Naive B cell (primary cell): ENCODE results near the gene SLC38A4. TPM values are rescaled to one million over a fixed set of nuclear protein-coding genes. Genes with fewer than 3 reads are reported as not detected.
"Not testable (repeated sequence)": the region's sequence is repeated elsewhere in the genome, so short reads cannot be mapped to it uniquely, and the experiment has no call there.

ENCODE experiments used
- ATAC-seq, 2 donors: fragments of 150-1000 bp; cut with Tn5 transposase; 2 replicates each; pipeline ENCODE4 v1.10.0; 2021; ENCODE audit warnings: low read depth in 2 of 2, mild to moderate bottlenecking in 2 of 2, moderate library complexity in 2 of 2
- DNase-seq: peaks from one replicate; pipeline ENCODE4 v3.0.0; 2022
- H3K27ac Mint-ChIP-seq, 6 donors: one replicate each; pipeline ENCODE4 v1.8.0; 2020 to 2022; ENCODE audit warnings: mild to moderate bottlenecking in 6 of 6, mixed read lengths in 6 of 6, moderate library complexity in 5 of 6, inconsistent platforms in 2 of 6
- H3K27me3 Mint-ChIP-seq, 3 donors: one replicate each; pipeline ENCODE4 v1.8.0; 2021 to 2022; ENCODE audit warnings: mixed read lengths in 3 of 3, mild to moderate bottlenecking in 1 of 3
- H3K36me3 Mint-ChIP-seq, 2 donors: one replicate each; pipeline ENCODE4 v1.8.0; 2020 to 2022; ENCODE audit warnings: mixed read lengths in 2 of 2, inconsistent platforms in 1 of 2, mild to moderate bottlenecking in 1 of 2
- H3K4me1 Mint-ChIP-seq, 3 donors: one replicate each; pipeline ENCODE4 v1.8.0; 2020 to 2022; ENCODE audit warnings: mixed read lengths in 3 of 3, inconsistent platforms in 1 of 3, mild to moderate bottlenecking in 1 of 3, moderate library complexity in 1 of 3
- H3K4me3 Mint-ChIP-seq, 8 donors: one replicate each; pipeline ENCODE4 v1.8.0; 2020 to 2022; ENCODE audit warnings: mild to moderate bottlenecking in 8 of 8, mixed read lengths in 8 of 8, moderate library complexity in 8 of 8, inconsistent platforms in 2 of 8
- H3K9me3 Mint-ChIP-seq, 7 donors: one replicate each; pipeline ENCODE4 v1.8.0; 2020 to 2022; ENCODE audit warnings: mixed read lengths in 7 of 7, mild to moderate bottlenecking in 5 of 7, inconsistent platforms in 2 of 7, moderate library complexity in 1 of 7
- polyA plus RNA-seq, 6 donors: library from polyadenylated mRNA; unstranded; fragments of 300-500 nt; fragmentation: Illumina TruSeq; gene quantifications; one replicate each; pipeline ENCODE4 v1.2.3, GENCODE V29; 2021; ENCODE audit warnings: low read depth in 6 of 6

Gene SLC38A4
- polyA plus RNA-seq, 6 donors from 2014 or later, result not detected

- Mint-ChIP-seq H3K27me3 (no peaks in the 10 kb centered on the region), H3K4me1 (no peaks in the 10 kb centered on the region), H3K36me3 (peaks cover 0 to 11% of the 10 kb centered on the region in 2 donors), H3K4me3 (no peak overlapping the region), H3K9me3 (peaks cover 5 to 30% (median 19%) of the 10 kb centered on the region in 7 donors), H3K27ac (no peak overlapping the region)
- DNase-seq (no peak), ATAC-seq (no peak)
These were observed 73.4 kb downstream of the SLC38A4 start for GRCh38 chr12:46752396-46752795.

GRCh38 chr12:46751173-46751572 lies 74.6 kb downstream of the SLC38A4 start:
- no peaks in the 10 kb centered on the region for H3K4me1 Mint-ChIP-seq
- H3K4me3 Mint-ChIP-seq, result no peak overlapping the region
- H3K27ac Mint-ChIP-seq, result no peak overlapping the region
- H3K27me3 Mint-ChIP-seq, result no peaks in the 10 kb centered on the region
- H3K36me3 Mint-ChIP-seq, result peaks cover 0 to 11% of the 10 kb centered on the region in 2 donors
- ATAC-seq, result no peak
- DNase-seq, result no peak
- peaks cover 3 to 22% (median 16%) of the 10 kb centered on the region in 7 donors for H3K9me3 Mint-ChIP-seq

- Mint-ChIP-seq H3K27ac (no peak overlapping the region), H3K27me3 (no peaks in the 10 kb centered on the region), H3K4me1 (no peaks in the 10 kb centered on the region), H3K4me3 (no peak overlapping the region), H3K9me3 (peaks cover 6 to 34% (median 22%) of the 10 kb centered on the region in 7 donors), H3K36me3 (peaks cover 0 to 21% of the 10 kb centered on the region in 2 donors)
- DNase-seq (no peak), ATAC-seq (no peak)
These were observed 76.5 kb downstream of the SLC38A4 start for GRCh38 chr12:46749322-46749721.

GRCh38 chr12:46744283-46744682 lies 81.5 kb downstream of the SLC38A4 start:
- Mint-ChIP-seq H3K4me3 (no peak overlapping the region), H3K27ac (no peak overlapping the region), H3K9me3 (peaks cover 6 to 68% (median 58%) of the 10 kb centered on the region in 7 donors), H3K4me1 (no peaks in the 10 kb centered on the region), H3K36me3 (peaks cover 0 to 28% of the 10 kb centered on the region in 2 donors), H3K27me3 (no peaks in the 10 kb centered on the region)
- DNase-seq, result no peak
- ATAC-seq, result no peak

- Mint-ChIP-seq H3K4me3 (no peak overlapping the region), H3K9me3 (peaks cover 7 to 68% (median 55%) of the 10 kb centered on the region in 7 donors), H3K4me1 (no peaks in the 10 kb centered on the region), H3K36me3 (peaks cover 0 to 21% of the 10 kb centered on the region in 2 donors), H3K27me3 (peaks cover 0 to 1% (median 0%) of the 10 kb centered on the region in 3 donors), H3K27ac (no peak overlapping the region)
- no peak for ATAC-seq
- no peak for DNase-seq
These were observed 82.3 kb downstream of the SLC38A4 start for GRCh38 chr12:46743456-46743855.

- not testable (repeated sequence) for ATAC-seq, H3K27me3 Mint-ChIP-seq, H3K4me3 Mint-ChIP-seq, DNase-seq, H3K4me1 Mint-ChIP-seq
- Mint-ChIP-seq H3K36me3 (peaks cover 0 to 31% of the 10 kb centered on the region in 2 donors), H3K9me3 (peaks cover 12 to 70% (median 63%) of the 10 kb centered on the region in 7 donors), H3K27ac (peak overlapping the region in 1 of 6 donors; percentile 41)
These were observed 83.5 kb downstream of the SLC38A4 start for GRCh38 chr12:46742271-46742670.

- no peak for ATAC-seq
- no peak overlapping the region for H3K4me3 Mint-ChIP-seq
- no peaks in the 10 kb centered on the region for H3K36me3 Mint-ChIP-seq
- H3K9me3 Mint-ChIP-seq, result peaks cover 0 to 6% (median 2%) of the 10 kb centered on the region in 7 donors
- peak overlapping the region in 2 of 6 donors; percentile 25 to 57 for H3K27ac Mint-ChIP-seq
- peaks cover 0 to 4% (median 0%) of the 10 kb centered on the region in 3 donors for H3K4me1 Mint-ChIP-seq
- no peak for DNase-seq
- peaks cover 0 to 10% (median 0%) of the 10 kb centered on the region in 3 donors for H3K27me3 Mint-ChIP-seq
These were observed 100.5 kb downstream of the SLC38A4 start for GRCh38 chr12:46725332-46725731.

GRCh38 chr12:46723629-46724419 lies 102.0 kb downstream of the SLC38A4 start:
- DNase-seq, result no peak
- no peak overlapping the region for H3K4me3 Mint-ChIP-seq
- no peak for ATAC-seq
- H3K27ac Mint-ChIP-seq, result no peak overlapping the region
- peaks cover 0 to 4% (median 0%) of the 10 kb centered on the region in 3 donors for H3K4me1 Mint-ChIP-seq
- no peaks in the 10 kb centered on the region for H3K36me3 Mint-ChIP-seq
- H3K27me3 Mint-ChIP-seq, result peaks cover 0 to 10% (median 0%) of the 10 kb centered on the region in 3 donors
- peaks cover 1 to 9% (median 5%) of the 10 kb centered on the region in 7 donors for H3K9me3 Mint-ChIP-seq

GRCh38 chr12:46722394-46723185 lies 103.2 kb downstream of the SLC38A4 start:
- H3K27me3 Mint-ChIP-seq, result peaks cover 0 to 10% (median 0%) of the 10 kb centered on the region in 3 donors
- no peaks in the 10 kb centered on the region for H3K36me3 Mint-ChIP-seq
- H3K4me3 Mint-ChIP-seq, result no peak overlapping the region
- no peak overlapping the region for H3K27ac Mint-ChIP-seq
- no peak for DNase-seq
- peaks cover 0 to 4% (median 0%) of the 10 kb centered on the region in 3 donors for H3K4me1 Mint-ChIP-seq
- peaks cover 0 to 8% (median 5%) of the 10 kb centered on the region in 7 donors for H3K9me3 Mint-ChIP-seq
- no peak for ATAC-seq

- ATAC-seq (no peak), DNase-seq (no peak)
- no peaks in the 10 kb centered on the region for H3K4me1 Mint-ChIP-seq
- H3K27ac Mint-ChIP-seq, result no peak overlapping the region
- H3K27me3 Mint-ChIP-seq, result peaks cover 0 to 10% (median 0%) of the 10 kb centered on the region in 3 donors
- H3K4me3 Mint-ChIP-seq, result no peak overlapping the region
- H3K36me3 Mint-ChIP-seq, result no peaks in the 10 kb centered on the region
- peaks cover 3 to 19% (median 5%) of the 10 kb centered on the region in 7 donors for H3K9me3 Mint-ChIP-seq
These were observed 107.3 kb downstream of the SLC38A4 start for GRCh38 chr12:46718495-46718894.

- H3K27ac Mint-ChIP-seq, result no peak overlapping the region
- no peak for DNase-seq
- H3K27me3 Mint-ChIP-seq, result peaks cover 0 to 10% (median 0%) of the 10 kb centered on the region in 3 donors
- no peak overlapping the region for H3K4me3 Mint-ChIP-seq
- no peak for ATAC-seq
- no peaks in the 10 kb centered on the region for H3K36me3 Mint-ChIP-seq
- no peaks in the 10 kb centered on the region for H3K4me1 Mint-ChIP-seq
- H3K9me3 Mint-ChIP-seq, result peaks cover 3 to 19% (median 5%) of the 10 kb centered on the region in 7 donors
These were observed 107.9 kb downstream of the SLC38A4 start for GRCh38 chr12:46717868-46718267.

GRCh38 chr12:46717159-46717558 lies 108.6 kb downstream of the SLC38A4 start:
- no peaks in the 10 kb centered on the region for H3K4me1 Mint-ChIP-seq
- peaks cover 0 to 10% (median 0%) of the 10 kb centered on the region in 3 donors for H3K27me3 Mint-ChIP-seq
- no peaks in the 10 kb centered on the region for H3K36me3 Mint-ChIP-seq
- DNase-seq (no peak), ATAC-seq (no peak)
- no peak overlapping the region for H3K27ac Mint-ChIP-seq
- peaks cover 3 to 19% (median 5%) of the 10 kb centered on the region in 7 donors for H3K9me3 Mint-ChIP-seq
- H3K4me3 Mint-ChIP-seq, result no peak overlapping the region
